Brain microvascular endothelial cell (primary cell): ENCODE data around the gene TRIL.

Source experiments
- DNase-seq: peaks from one replicate; pipeline ENCODE4 v3.0.0-alpha.2; 2020
- H3K27ac ChIP-seq: fragments of 250-450 bp; sonication (Bioruptor Pico); 2 replicates; pipeline ENCODE4 v1.5.1; 2020; ENCODE audit warnings: mild to moderate bottlenecking, moderate library complexity
- H3K27me3 ChIP-seq: fragments of 250-450 bp; sonication (Bioruptor Pico); replicated peaks from 2 replicates; pipeline ENCODE4 v1.5.1; 2020; ENCODE audit warnings: mild to moderate bottlenecking
- H3K36me3 ChIP-seq: fragments of 250-450 bp; sonication (Bioruptor Pico); replicated peaks from 2 replicates; pipeline ENCODE4 v1.5.1; 2020; ENCODE audit warnings: mild to moderate bottlenecking
- H3K4me3 ChIP-seq: 2 replicates; pipeline ENCODE4 v1.5.1; 2011; ENCODE audit warnings: low read depth, mild to moderate bottlenecking, control low read depth, low read length, moderate library complexity
- CTCF ChIP-seq: IDR thresholded peaks from 2 replicates; pipeline ENCODE4 v1.5.1; 2011; ENCODE audit warnings: low read depth, mild to moderate bottlenecking, moderate library complexity, low read length, control low read depth, inconsistent platforms; ENCODE audit errors: missing control alignments
- in situ Hi-C: cut with HindIII; loops from 2 replicates; pipeline ENCODE4 v1.10.0; 2017; ENCODE audit warnings: low sequenced_read_pairs, low pct_ligation_motif_present

TRIL gene

DNA sequence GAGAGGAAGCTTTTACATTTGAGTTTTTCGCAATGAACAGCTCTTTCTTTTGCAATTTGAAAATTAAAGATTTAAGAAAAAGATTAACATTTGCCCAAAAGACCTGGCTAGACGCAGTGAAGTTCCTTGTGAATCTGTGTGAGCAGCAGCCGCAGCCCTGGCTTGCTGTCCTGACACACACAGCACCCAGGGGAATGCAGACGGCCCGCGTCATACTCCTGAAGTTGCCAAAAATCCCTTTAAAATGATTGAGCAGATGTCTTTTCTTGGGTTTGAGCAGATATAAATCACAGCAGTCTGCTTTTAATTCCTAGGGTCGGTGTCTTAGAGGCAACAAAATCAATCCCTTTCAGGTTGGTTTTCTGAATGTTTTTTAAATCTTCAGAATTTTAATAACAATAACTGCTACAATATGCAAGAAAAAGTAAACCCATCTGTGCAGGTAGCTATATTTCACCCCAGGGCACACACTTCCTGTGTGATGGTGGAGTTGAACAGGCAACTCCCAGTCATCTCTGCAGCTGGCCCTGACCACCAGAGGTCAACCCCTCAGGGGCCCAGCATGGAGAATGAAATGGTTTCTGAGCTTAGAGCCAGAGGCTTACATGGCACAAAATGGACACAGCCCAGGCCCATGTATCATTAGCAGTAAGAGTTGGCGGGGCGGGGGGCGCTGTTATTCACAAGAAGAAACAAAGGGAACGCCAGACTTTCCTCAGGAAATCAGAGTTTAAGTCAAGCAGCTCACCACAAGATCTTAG, 32.2 kb upstream of the TRIL start:
- Histone ChIP-seq H3K27me3 (no peaks in the 10 kb centered on the region), H3K4me3 (no peak overlapping the region), H3K36me3 (no peaks in the 10 kb centered on the region), H3K27ac (no peak overlapping the region)
- in situ Hi-C loops = no loop called here
- no peak for TF ChIP-seq CTCF
- DNase-seq = peak; percentile 34

- in situ Hi-C loops = no loop called here
- DNase-seq = no peak
- no peaks in the 10 kb centered on the region for H3K36me3 ChIP-seq
- no peak for TF ChIP-seq CTCF
- H3K27me3 ChIP-seq = no peaks in the 10 kb centered on the region
- H3K27ac ChIP-seq = no peak overlapping the region
- H3K4me3 ChIP-seq = no peak overlapping the region
Observed at GRCh38 chr7:28989211-28989980, 31.3 kb upstream of the TRIL start.

DNA sequence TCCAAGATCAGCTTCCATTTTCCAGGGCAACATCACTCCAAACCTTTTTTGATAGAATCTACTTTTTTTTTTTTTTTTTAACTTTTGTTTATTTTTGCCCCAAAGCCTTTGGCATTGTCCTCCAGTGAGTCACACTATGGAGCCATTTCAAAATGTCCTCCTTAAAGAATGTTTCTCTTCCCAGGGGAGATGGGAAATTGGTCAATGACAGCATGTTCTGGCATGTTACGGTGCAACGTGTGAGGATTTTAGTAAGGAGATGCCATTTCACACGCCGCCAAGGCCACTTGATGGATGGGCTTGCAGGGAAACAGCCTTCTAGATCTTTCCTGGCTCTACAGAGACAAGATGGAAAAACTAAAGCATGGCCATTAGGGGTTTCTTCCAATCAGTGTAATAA, 30.7 kb upstream of the TRIL start:
- no peak overlapping the region for H3K27ac ChIP-seq
- no peaks in the 10 kb centered on the region for H3K27me3 ChIP-seq
- no peak for TF ChIP-seq CTCF
- in situ Hi-C loops = no loop called here
- DNase-seq = peak; percentile 77
- H3K4me3 ChIP-seq = no peak overlapping the region
- H3K36me3 ChIP-seq = no peaks in the 10 kb centered on the region

- in situ Hi-C loops = no loop called here
- Histone ChIP-seq H3K4me3 (no peak overlapping the region), H3K27ac (no peak overlapping the region), H3K27me3 (no peaks in the 10 kb centered on the region), H3K36me3 (no peaks in the 10 kb centered on the region)
- TF ChIP-seq CTCF = no peak
- DNase-seq = no peak
Observed at GRCh38 chr7:28988091-28988490, 30.0 kb upstream of the TRIL start.

DNA sequence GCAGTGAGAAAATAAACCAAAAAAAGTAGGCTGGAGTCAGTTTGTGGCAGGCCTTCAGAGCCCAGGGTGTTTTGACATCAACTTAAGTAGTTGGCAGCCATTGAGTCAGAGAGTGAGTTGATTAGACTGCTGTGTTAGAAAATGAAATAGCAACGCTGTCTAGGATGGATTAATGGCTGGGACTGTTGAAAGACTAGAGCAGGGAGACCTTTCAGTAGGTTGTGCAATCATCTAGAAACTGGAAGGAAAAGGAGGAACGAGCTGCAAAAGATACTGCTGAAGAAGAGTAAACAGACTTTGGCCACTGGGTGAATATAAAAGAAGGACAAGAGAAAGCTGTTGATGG, 28.6 kb upstream of the TRIL start:
- Histone ChIP-seq H3K27me3 (no peaks in the 10 kb centered on the region), H3K27ac (no peak overlapping the region), H3K36me3 (no peaks in the 10 kb centered on the region), H3K4me3 (no peak overlapping the region)
- in situ Hi-C loops = no loop called here
- no peak for DNase-seq
- TF ChIP-seq CTCF = no peak
